HuH-7 (cell line): ENCODE measurements around the gene BAHCC1.
"Not testable (repeated sequence)": the region's sequence is repeated elsewhere in the genome, so short reads cannot be mapped to it uniquely, and the experiment has no call there.

Experiments
- DNase-seq: peaks from one replicate; pipeline ENCODE4 v3.0.0; 2011; ENCODE audit warnings: low spot score

BAHCC1 gene

GRCh38 chr17:81413497-81414135 is 18.4 kb downstream of the BAHCC1 start:
- no peak for DNase-seq

GRCh38 chr17:81414756-81415516 is 19.7 kb downstream of the BAHCC1 start:
- no peak for DNase-seq

GRCh38 chr17:81415681-81416080 is 20.4 kb downstream of the BAHCC1 start:
- DNase-seq, result no peak

GRCh38 chr17:81416612-81417011 is 21.4 kb downstream of the BAHCC1 start:
- no peak for DNase-seq

- DNase-seq, result no peak
Observed at GRCh38 chr17:81417049-81417878, 22.0 kb downstream of the BAHCC1 start.

GRCh38 chr17:81417879-81418709 is 22.8 kb downstream of the BAHCC1 start:
- DNase-seq, result no peak

GRCh38 chr17:81418710-81419318 is 23.6 kb downstream of the BAHCC1 start:
- no peak for DNase-seq

- DNase-seq, result peak; percentile 82
Observed at GRCh38 chr17:81419319-81419885, 24.1 kb downstream of the BAHCC1 start.

GRCh38 chr17:81419886-81420768 is 24.9 kb downstream of the BAHCC1 start:
- DNase-seq, result no peak

GRCh38 chr17:81420769-81421462 is 25.7 kb downstream of the BAHCC1 start:
- no peak for DNase-seq

- no peak for DNase-seq
Observed at GRCh38 chr17:81422776-81423697, 27.8 kb downstream of the BAHCC1 start.

GRCh38 chr17:81423698-81424071 is 28.4 kb downstream of the BAHCC1 start:
- no peak for DNase-seq

- no peak for DNase-seq
Observed at GRCh38 chr17:81424151-81425017, 29.1 kb downstream of the BAHCC1 start.

- not testable (repeated sequence) for DNase-seq
Observed at GRCh38 chr17:81425041-81425440, 29.8 kb downstream of the BAHCC1 start.

- not testable (repeated sequence) for DNase-seq
Observed at GRCh38 chr17:81425716-81426392, 30.6 kb downstream of the BAHCC1 start.

- no peak for DNase-seq
Observed at GRCh38 chr17:81426393-81427172, 31.3 kb downstream of the BAHCC1 start.
